IMR-90 (cell line): Measurements from ENCODE around the gene TAF11. TPM values are rescaled to one million over a fixed set of nuclear protein-coding genes. Genes with fewer than 3 reads are reported as not detected.
A peak's percentile ranks its signal among the peaks of the same experiment; 100 is the strongest.

Experiments
- ATAC-seq: fragments of 200-7000 bp; cut with Tn5 transposase; 2 replicates; pipeline ENCODE4 v1.9.1; 2020; ENCODE audit warnings: low read depth, mild to moderate bottlenecking, moderate library complexity
- BruUV-seq: library from RNA; stranded (reverse); fragments of 400-500 nt; replicated peaks from 2 replicates; lab custom pipeline; 2021; lab: Mats Ljungman, UMichigan
- CTCF ChIA-PET: fragments of 300-600 bp; formaldehyde crosslinking; extraction: SDS; loops from one replicate; lab custom pipeline; 2021; ENCODE audit warnings: antibody characterized with exemption; lab: Yijun Ruan, JAX
- POLR2A ChIA-PET: fragments of 300-600 bp; sonication (Branson Sonifier 250); formaldehyde crosslinking; loops from one replicate; lab custom pipeline; 2022; ENCODE audit warnings: antibody characterized with exemption; ENCODE audit not compliant: unreplicated experiment; lab: Charles Lee
- DNase-seq: peaks from one replicate; pipeline ENCODE4 v3.0.0; 2013
- H2AFZ ChIP-seq: replicated peaks from 2 replicates; pipeline ENCODE3; 2013; ENCODE audit warnings: low read length, mild to moderate bottlenecking; ENCODE audit not compliant: poor library complexity
- H2AK5ac ChIP-seq: 2 replicates; pipeline ENCODE4 v1.6.1; 2013; ENCODE audit warnings: low read depth, low read length, inconsistent platforms
- H2AK9ac ChIP-seq: replicated peaks from 2 replicates; pipeline ENCODE3; 2013; ENCODE audit warnings: mild to moderate bottlenecking, low read depth, low read length, moderate library complexity; ENCODE audit not compliant: poor library complexity
- H2BK120ac ChIP-seq: 2 replicates; pipeline ENCODE4 v1.6.1; 2013; ENCODE audit warnings: low read depth, low read length, inconsistent platforms
- H2BK15ac ChIP-seq: 3 replicates; pipeline ENCODE4 v1.6.1; 2013; ENCODE audit warnings: low read depth, low read length, inconsistent platforms
- H2BK20ac ChIP-seq: 2 replicates; pipeline ENCODE4 v1.6.1; 2013; ENCODE audit warnings: low read depth, mild to moderate bottlenecking, inconsistent platforms, low read length, moderate library complexity
- H2BK5ac ChIP-seq: 2 replicates; pipeline ENCODE4 v1.6.1; 2013; ENCODE audit warnings: mild to moderate bottlenecking, low read depth, low read length, inconsistent platforms; ENCODE audit not compliant: poor library complexity, severe bottlenecking
- H3K14ac ChIP-seq: replicated peaks from 2 replicates; pipeline ENCODE4 v1.6.1; 2013; ENCODE audit warnings: low read depth, low read length, inconsistent platforms
- H3K18ac ChIP-seq: 2 replicates; pipeline ENCODE4 v1.6.1; 2013; ENCODE audit warnings: low read depth, low read length, control low read depth
- H3K23ac ChIP-seq: 2 replicates; pipeline ENCODE4 v1.6.1; 2013; ENCODE audit warnings: low read depth, low read length, inconsistent platforms
- H3K27ac ChIP-seq: 2 replicates; pipeline ENCODE4 v1.5.1; 2013; ENCODE audit warnings: mild to moderate bottlenecking, control low read depth, low read length; ENCODE audit not compliant: insufficient read depth
- H3K27me3 ChIP-seq: 2 replicates; pipeline ENCODE4 v1.6.1; 2013; ENCODE audit warnings: low read length; ENCODE audit not compliant: control insufficient read depth, insufficient read depth
- H3K36me3 ChIP-seq: 2 replicates; pipeline ENCODE4 v1.6.1; 2013; ENCODE audit warnings: low read length, mixed read lengths; ENCODE audit not compliant: control insufficient read depth, insufficient read depth
- H3K4ac ChIP-seq: 2 replicates; pipeline ENCODE4 v1.6.1; 2013; ENCODE audit warnings: low read depth, low read length, inconsistent platforms
- H3K4me1 ChIP-seq: 2 replicates; pipeline ENCODE4 v1.6.1; 2013; ENCODE audit warnings: low read length, mixed read lengths; ENCODE audit not compliant: control insufficient read depth, insufficient read depth
- H3K4me2 ChIP-seq: 2 replicates; pipeline ENCODE4 v1.6.1; 2013; ENCODE audit warnings: low read depth, mild to moderate bottlenecking, control low read depth, low read length, moderate library complexity
- H3K4me3 ChIP-seq: 2 replicates; pipeline ENCODE4 v1.5.1; 2013; ENCODE audit warnings: low read depth, mild to moderate bottlenecking, control low read depth, low read length, moderate library complexity; ENCODE audit not compliant: insufficient read depth
- H3K56ac ChIP-seq: 2 replicates; pipeline ENCODE4 v1.6.1; 2013; ENCODE audit warnings: low read length, inconsistent platforms; ENCODE audit not compliant: insufficient read depth; ENCODE audit errors: extremely low read depth
- H3K79me1 ChIP-seq, 2 experiments: 2 replicates each; pipeline ENCODE4 v1.6.1; 2013; ENCODE audit warnings: low read length in 2 of 2, inconsistent platforms in 1 of 2, low read depth in 1 of 2
- H3K9ac ChIP-seq: 2 replicates; pipeline ENCODE4 v1.6.1; 2013; ENCODE audit warnings: low read depth, low read length, control low read depth
- H3K9me1 ChIP-seq: 2 replicates; pipeline ENCODE4 v1.6.1; 2013; ENCODE audit warnings: low read length, inconsistent platforms; ENCODE audit not compliant: insufficient read depth
- H3K9me3 ChIP-seq: 2 replicates; pipeline ENCODE4 v1.6.1; 2013; ENCODE audit warnings: low read length; ENCODE audit not compliant: control insufficient read depth, insufficient read depth
- H4K20me1 ChIP-seq: 2 replicates; pipeline ENCODE4 v1.6.1; 2013; ENCODE audit warnings: low read length, inconsistent platforms; ENCODE audit not compliant: insufficient read depth
- H4K5ac ChIP-seq: 2 replicates; pipeline ENCODE4 v1.6.1; 2013; ENCODE audit warnings: mild to moderate bottlenecking, low read depth, low read length, control low read depth
- H4K8ac ChIP-seq, 2 experiments: 2 replicates each; pipeline ENCODE4 v1.6.1; 2013; ENCODE audit warnings: low read depth in 2 of 2, low read length in 2 of 2, control low read depth in 1 of 2, inconsistent platforms in 1 of 2
- H4K91ac ChIP-seq: 2 replicates; pipeline ENCODE4 v1.6.1; 2013; ENCODE audit warnings: low read depth, low read length, inconsistent platforms; ENCODE audit not compliant: insufficient read depth
- BHLHE40 ChIP-seq: fragments of 150-350 bp; IDR thresholded peaks from 2 replicates; pipeline ENCODE4 v1.6.1; 2016; ENCODE audit warnings: mild to moderate bottlenecking, low read depth, low read length
- FOS ChIP-seq: fragments of 150-350 bp; IDR thresholded peaks from 2 replicates; pipeline ENCODE4 v1.6.1; 2016; ENCODE audit warnings: low read depth, low read length
- MAFK ChIP-seq: IDR thresholded peaks from 2 replicates; pipeline ENCODE4 v1.6.1; 2012; ENCODE audit warnings: low read depth, low read length, improper control_type of control experiment
- RCOR1 ChIP-seq: IDR thresholded peaks from 2 replicates; pipeline ENCODE4 v1.6.1; 2012; ENCODE audit warnings: mild to moderate bottlenecking, low read length, improper control_type of control experiment; ENCODE audit not compliant: insufficient replicate concordance
- RFX5 ChIP-seq: IDR thresholded peaks from 2 replicates; pipeline ENCODE4 v1.8.0; 2012; ENCODE audit warnings: low read depth, mild to moderate bottlenecking, low read length, moderate library complexity
- WGBS, 2 experiments: methylation state at CpG; one replicate each; pipeline versions ENCODE4 v1.1.5 to v1.1.7; 2013; ENCODE audit warnings: missing lambda C conversion rate in 2 of 2; ENCODE audit not compliant: insufficient read length in 1 of 2; ENCODE audit errors: extremely low coverage in 2 of 2; 5-methylcytosine and 5-hydroxymethylcytosine counted together
- dilution Hi-C: fragments of 300-500 bp; cut with HindIII; formaldehyde crosslinking; loops from one replicate; pipeline ENCODE4 v1.14.3; 2018; ENCODE audit warnings: low sequenced_read_pairs; ENCODE audit not compliant: unreplicated experiment
- in situ Hi-C: fragments of 300-500 bp; cut with MboI; formaldehyde crosslinking; loops from 3 replicates; pipeline ENCODE4 v1.14.3; 2019; ENCODE audit warnings: low sequenced_read_pairs, inconsistent platforms, mixed read lengths
- intact Hi-C: fragments of 100-400 bp; cut with micrococcal nuclease; formaldehyde crosslinking; loops from 2 replicates; pipeline ENCODE4 v1.10.0; 2022
- polyA plus RNA-seq, 3 experiments: library from polyadenylated mRNA; depleted of rRNA; stranded (reverse); fragments of >200 nt; gene quantifications; 2 replicates each; pipeline ENCODE4 v1.2.3, GENCODE V29; 2012; ENCODE audit warnings: low replicate concordance in 1 of 3
- total RNA-seq: library from RNA; depleted of rRNA; stranded (reverse); fragments of >200 nt; gene quantifications from 2 replicates; pipeline ENCODE4 v1.2.3, GENCODE V29; 2012

The TAF11 gene
- total and polyA plus RNA-seq, 2 of the 4 experiments (the other 2 are of a cell fraction), result 12.7 to 23.3 TPM

- Histone ChIP-seq H3K4me3 (no peak overlapping the region), H2BK20ac (no peak overlapping the region), H3K9ac (no peak overlapping the region), H3K27me3 (peaks cover 12% of the 10 kb centered on the region), H3K14ac (no peak overlapping the region), H3K4me1 (peaks cover 4% of the 10 kb centered on the region), H3K4me2 (peak overlapping the region; percentile 54; the same call in 1 of the 2 replicates), H4K8ac (no peak overlapping the region), H3K4ac (no peak overlapping the region), H3K23ac (no peak overlapping the region), H2BK120ac (no peak overlapping the region), H4K5ac (no peak overlapping the region), H3K18ac (no peak overlapping the region), H2AFZ (no peak overlapping the region), H3K36me3 (no peaks in the 10 kb centered on the region), H2BK15ac (no peak overlapping the region), H3K79me1 (peaks cover 20 to 29% of the 10 kb centered on the region in 2 experiments), H3K27ac (no peak overlapping the region), H3K9me1 (peaks cover 9% of the 10 kb centered on the region), H4K20me1 (peaks cover 56% of the 10 kb centered on the region), H2BK5ac (no peak overlapping the region), H3K56ac (no peak overlapping the region), H2AK9ac (no peak overlapping the region), H2AK5ac (no peak overlapping the region), H4K91ac (no peak overlapping the region), H3K9me3 (no peaks in the 10 kb centered on the region)
- BruUV-seq, result no TSS peak
- no CpG with 5 or more reads among the region's 3 CpGs for WGBS, 2 experiments
- POLR2A ChIA-PET, result no interaction called here
- CTCF ChIA-PET, result no interaction called here
- TF ChIP-seq RFX5, result no peak
- peak; percentile 40 for TF ChIP-seq RCOR1
- TF ChIP-seq FOS, result peak; percentile 56
- TF ChIP-seq MAFK, result no peak
- peak; percentile 14; the same call in 1 of the 2 replicates for TF ChIP-seq BHLHE40
- in situ Hi-C loops (no loop called here), dilution Hi-C loops (no loop called here), intact Hi-C loops (no loop called here)
- DNase-seq (peak; percentile 89), ATAC-seq (peak; percentile 77)
These were observed 25.0 kb upstream of the TAF11 start for GRCh38 chr6:34912715-34913464.
